Right lung (tissue), 5 donors: ENCODE data around the gene MYO16. TPM values are rescaled to one million over a fixed set of nuclear protein-coding genes. Genes with fewer than 3 reads are reported as not detected.
"Not testable (repeated sequence)": the region's sequence is repeated elsewhere in the genome, so short reads cannot be mapped to it uniquely, and the experiment has no call there.

Source experiments
- DNase-seq, 2 donors: peaks; one replicate each; pipeline ENCODE4 v3.0.0-alpha.2; 2013
- polyA plus RNA-seq, 5 donors: library from polyadenylated mRNA; unstranded; fragments of 120-200 nt; gene quantifications; one replicate each; pipeline versions ENCODE4 v1.2.1 to v1.2.3, GENCODE V29; 2013; ENCODE audit warnings: inconsistent platforms in 1 of 5, low replicate concordance in 1 of 5; ENCODE audit not compliant: insufficient read length in 5 of 5, insufficient read depth in 1 of 5

MYO16 gene
- polyA plus RNA-seq, 5 donors: 0.95 to 2.4 (median 1.7) TPM

GRCh38 chr13:108742701-108743451, 113.5 kb downstream of the MYO16 start:
- DNase-seq: no peak

GRCh38 chr13:108743522-108743921, 114.1 kb downstream of the MYO16 start:
- no peak for DNase-seq

DNA sequence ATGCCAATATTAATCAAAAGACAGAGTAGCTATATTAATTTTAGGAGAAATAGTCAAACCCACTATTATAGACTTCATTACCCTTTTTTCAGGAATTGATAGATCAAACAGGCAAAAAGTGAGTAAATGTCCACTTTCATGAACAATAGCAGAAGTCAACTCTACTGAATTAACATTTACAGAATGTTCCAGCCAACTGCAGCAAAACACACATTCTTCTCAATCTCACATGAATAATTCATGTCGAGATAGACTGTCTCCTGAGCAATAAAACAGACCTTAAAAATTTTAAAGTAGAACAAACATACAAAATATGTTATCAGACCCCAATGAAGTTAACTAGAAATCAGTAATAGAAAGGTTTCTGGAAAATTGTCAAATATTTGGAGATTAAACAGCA, 118.4 kb downstream of the MYO16 start:
- no peak for DNase-seq

DNA sequence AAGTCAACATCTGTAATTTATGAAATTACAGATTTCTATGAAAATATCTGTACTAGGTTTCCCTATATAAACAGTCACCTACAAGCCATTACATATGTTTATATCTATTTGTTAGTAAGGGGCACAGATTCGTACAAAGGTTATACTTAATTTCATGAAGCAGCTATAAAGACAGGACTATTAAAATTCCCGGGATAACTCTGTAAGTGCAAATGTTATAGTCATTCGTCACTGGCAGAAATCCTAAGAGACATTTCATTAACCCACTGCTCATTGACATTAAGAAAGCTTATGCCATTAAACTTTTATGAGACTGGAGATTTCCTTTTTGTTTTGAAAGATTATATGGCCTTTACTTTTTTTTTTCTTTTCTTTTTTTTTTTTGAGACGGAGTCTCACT, 122.9 kb downstream of the MYO16 start:
- DNase-seq: no peak

DNA sequence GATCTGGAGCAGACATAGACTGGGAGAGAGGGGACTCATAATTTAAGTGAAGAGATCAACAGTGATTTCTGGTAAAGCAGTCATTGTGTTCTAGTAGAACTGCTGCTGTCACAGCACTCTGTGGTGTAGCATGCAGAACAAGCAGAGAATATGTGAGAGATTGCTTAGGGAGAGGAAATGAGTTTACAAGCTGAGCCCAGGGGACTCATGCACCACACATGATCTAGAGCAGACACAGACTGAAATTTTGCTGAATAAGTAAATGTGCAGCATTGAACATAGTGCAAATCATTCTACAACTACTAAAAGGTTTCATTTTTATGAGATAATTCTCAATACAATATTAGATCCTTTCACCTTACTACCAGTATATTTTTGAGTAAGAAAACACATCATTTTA, 125.7 kb downstream of the MYO16 start:
- no peak for DNase-seq

GRCh38 chr13:108760129-108760528, 130.7 kb downstream of the MYO16 start:
- no peak for DNase-seq

GRCh38 chr13:108760541-108760940, 131.1 kb downstream of the MYO16 start:
- DNase-seq: no peak

GRCh38 chr13:108768035-108768434, 138.6 kb downstream of the MYO16 start:
- no peak for DNase-seq

DNA sequence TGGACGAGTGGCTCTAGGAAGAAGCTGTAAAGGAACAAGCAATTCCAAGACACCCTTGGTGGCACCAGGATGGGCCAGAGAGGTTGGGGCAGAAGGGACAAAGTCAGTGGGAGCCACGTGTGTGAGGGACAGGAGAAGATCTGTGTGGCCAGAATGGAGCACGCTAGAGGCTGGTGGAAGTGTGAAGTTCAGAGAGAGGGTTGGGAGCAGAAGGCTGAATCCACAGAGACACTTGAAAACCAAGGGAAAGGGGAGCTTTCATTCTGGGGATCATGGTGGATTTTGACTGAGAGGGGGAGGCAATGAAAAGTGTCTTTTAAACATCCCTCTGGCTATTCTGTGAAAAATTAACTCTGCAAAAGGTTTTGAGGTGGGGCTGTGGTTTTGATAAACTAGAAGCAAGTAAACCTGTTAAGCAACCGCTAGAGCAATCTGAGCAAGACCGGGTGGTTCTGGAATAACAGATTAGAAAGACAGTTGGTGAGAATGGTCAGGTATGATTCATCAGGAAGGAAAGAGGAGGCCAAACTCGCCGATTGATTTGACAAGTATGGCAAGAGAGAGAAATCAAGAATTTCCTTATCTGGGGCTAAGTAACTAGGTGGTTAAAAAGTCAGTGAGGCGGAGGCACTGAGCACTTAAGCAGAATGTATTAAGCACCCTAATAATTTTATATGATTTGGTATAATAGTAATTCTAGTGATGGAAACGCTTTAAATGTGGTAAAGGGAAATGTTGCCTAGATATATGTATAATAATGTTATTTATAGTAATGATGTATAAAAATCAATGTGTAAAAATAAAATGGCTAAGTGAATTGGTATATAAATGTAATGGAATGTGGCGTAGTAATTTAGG, 140.0 kb downstream of the MYO16 start:
- no peak for DNase-seq

DNA sequence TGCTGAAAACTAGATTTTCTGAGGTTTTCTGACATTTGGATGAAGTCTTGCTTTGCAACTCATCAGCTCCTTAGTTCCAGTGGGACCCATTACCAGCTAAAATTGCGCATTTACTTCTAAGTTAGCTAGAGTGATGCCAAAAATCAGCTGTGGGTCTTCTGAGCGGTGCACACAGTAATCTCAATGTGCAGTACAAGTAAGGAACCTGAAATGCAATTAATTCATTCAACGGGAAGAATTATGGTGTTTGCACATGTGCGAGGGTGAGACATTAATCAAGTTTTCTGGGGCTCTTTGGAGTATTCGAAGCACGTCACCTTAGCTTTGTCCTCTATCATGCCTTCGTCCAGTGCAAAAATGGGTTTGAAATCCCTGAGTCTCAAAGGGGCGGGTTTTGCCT, 146.2 kb downstream of the MYO16 start:
- DNase-seq: no peak

DNA sequence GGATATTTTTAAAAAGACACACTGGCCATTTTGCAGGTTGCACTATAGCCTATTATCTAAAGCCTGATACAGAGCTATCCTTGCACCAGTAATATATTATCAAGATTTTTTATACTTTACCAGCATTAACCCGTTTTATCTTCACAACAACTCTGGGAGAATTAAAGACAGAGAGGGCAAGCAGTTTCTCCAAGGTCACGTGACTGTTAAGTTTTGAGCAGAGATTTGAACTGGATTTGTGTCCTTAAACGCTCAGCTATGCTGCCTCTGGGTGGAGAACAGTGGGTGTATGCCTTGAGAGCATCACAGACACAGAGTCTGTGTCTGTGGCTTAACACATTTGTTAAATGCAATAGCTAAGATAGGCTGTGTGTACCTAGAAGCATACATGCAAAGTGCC, 147.2 kb downstream of the MYO16 start:
- DNase-seq: no peak

DNA sequence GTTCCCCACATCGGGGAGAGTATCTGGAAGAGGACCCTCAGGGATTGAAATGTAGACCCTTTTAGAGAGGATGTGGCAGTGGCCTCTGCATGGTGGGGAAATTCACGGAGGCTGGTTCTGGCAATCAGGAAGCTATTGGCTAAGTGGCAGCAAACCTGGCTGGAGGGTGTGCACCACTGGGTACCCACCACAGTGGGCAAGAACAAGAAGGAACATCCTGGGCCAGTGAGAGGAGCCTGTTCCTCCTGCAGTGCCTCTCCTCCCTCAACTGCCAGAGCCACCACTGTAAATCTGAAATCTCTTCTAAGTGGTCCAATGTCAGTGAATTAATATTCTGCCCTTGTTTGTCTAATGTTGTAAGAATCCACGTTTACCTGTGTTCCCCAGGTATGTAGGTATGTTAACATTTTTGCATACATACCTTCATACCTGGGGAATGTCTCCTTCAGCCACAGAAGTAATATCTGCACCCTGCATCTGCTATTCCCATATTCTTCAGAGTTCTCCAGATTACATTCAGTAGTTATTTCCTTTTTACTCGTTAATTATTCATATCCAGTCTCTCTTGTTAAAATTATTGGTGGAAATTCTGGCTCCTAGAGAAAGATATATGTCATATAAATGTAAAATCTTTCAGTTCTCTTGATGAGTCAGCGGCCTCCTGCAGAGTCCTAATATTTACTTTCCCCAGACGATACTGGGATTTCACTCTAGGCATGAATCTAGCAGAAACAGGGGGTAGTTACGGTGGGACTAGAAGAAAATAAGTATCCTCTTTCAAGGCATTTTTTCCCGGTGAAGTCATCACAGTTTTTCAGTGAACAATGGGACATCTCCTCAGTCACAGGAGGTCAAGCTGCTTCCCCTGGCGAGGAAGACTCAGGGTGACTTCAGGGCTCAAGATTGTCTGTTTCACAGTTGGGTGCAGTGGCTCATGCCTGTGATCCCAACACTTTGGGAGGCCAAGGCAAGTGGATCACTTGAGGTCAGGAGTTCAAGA, 148.3 kb downstream of the MYO16 start:
- DNase-seq: no peak

- DNase-seq: no peak
These were observed 149.9 kb downstream of the MYO16 start for GRCh38 chr13:108779308-108779707.

GRCh38 chr13:108780706-108781105, 151.3 kb downstream of the MYO16 start:
- no peak for DNase-seq

- no peak for DNase-seq
These were observed 151.9 kb downstream of the MYO16 start for GRCh38 chr13:108781312-108781711.

GRCh38 chr13:108782480-108782879, 153.1 kb downstream of the MYO16 start:
- DNase-seq: not testable (repeated sequence)

- DNase-seq: no peak
These were observed 156.4 kb downstream of the MYO16 start for GRCh38 chr13:108785844-108786243.

- peak; percentile 9 to 23 for DNase-seq
These were observed 157.2 kb downstream of the MYO16 start for GRCh38 chr13:108786456-108787200.

GRCh38 chr13:108787700-108788414, 158.4 kb downstream of the MYO16 start:
- DNase-seq: no peak

GRCh38 chr13:108789476-108789875, 160.1 kb downstream of the MYO16 start:
- no peak for DNase-seq
